Suprapubic skin (tissue), 4 donors: Measurements from ENCODE around the gene SLC16A10.

ENCODE experiments used
- EP300 ChIP-seq: sonication (generic); formaldehyde crosslinking; IDR thresholded peaks from one replicate; pipeline ENCODE4 v1.6.1; 2017; ENCODE audit warnings: antibody characterized with exemption
- POLR2A ChIP-seq, 2 donors: fragments of 450-650 bp; IDR thresholded peaks; one replicate each; pipeline ENCODE4 v1.6.1; 2017; ENCODE audit warnings: antibody characterized with exemption in 2 of 2, mild to moderate bottlenecking in 2 of 2, moderate library complexity in 2 of 2
- POLR2AphosphoS5 ChIP-seq, 3 donors: sonication (generic); formaldehyde crosslinking; IDR thresholded peaks; one replicate each; pipeline ENCODE4 v1.6.1; 2017; ENCODE audit warnings: antibody characterized with exemption in 3 of 3
- TF ChIP-seq, protein P1 (sequence below), 2 donors: fragments of 200-600 bp in 1 of 2; fragments of 450-650 bp in 1 of 2; sonication (generic) in 1 of 2; IDR thresholded peaks; one replicate each; pipeline ENCODE4 v1.5.1; 2016 to 2019; ENCODE audit warnings: antibody characterized with exemption in 2 of 2, mild to moderate bottlenecking in 1 of 2, moderate library complexity in 1 of 2

- TF ChIP-seq EP300 (no peak), POLR2AphosphoS5 (IDR thresholded peaks at IDR 0.05) (no peak), POLR2A (IDR thresholded peaks at IDR 0.05) (no peak)
- TF ChIP-seq, protein P1, sequence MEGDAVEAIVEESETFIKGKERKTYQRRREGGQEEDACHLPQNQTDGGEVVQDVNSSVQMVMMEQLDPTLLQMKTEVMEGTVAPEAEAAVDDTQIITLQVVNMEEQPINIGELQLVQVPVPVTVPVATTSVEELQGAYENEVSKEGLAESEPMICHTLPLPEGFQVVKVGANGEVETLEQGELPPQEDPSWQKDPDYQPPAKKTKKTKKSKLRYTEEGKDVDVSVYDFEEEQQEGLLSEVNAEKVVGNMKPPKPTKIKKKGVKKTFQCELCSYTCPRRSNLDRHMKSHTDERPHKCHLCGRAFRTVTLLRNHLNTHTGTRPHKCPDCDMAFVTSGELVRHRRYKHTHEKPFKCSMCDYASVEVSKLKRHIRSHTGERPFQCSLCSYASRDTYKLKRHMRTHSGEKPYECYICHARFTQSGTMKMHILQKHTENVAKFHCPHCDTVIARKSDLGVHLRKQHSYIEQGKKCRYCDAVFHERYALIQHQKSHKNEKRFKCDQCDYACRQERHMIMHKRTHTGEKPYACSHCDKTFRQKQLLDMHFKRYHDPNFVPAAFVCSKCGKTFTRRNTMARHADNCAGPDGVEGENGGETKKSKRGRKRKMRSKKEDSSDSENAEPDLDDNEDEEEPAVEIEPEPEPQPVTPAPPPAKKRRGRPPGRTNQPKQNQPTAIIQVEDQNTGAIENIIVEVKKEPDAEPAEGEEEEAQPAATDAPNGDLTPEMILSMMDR (IDR thresholded peaks at IDR 0.05), result no peak
These were observed 155.1 kb downstream of the SLC16A10 start for GRCh38 chr6:111242452-111242851.
